Panc1 (cell line): Measurements from ENCODE around the gene PIWIL1. TPM values are rescaled to one million over a fixed set of nuclear protein-coding genes. Genes with fewer than 3 reads are reported as not detected.

Experiments
- total RNA-seq: library from RNA; stranded (reverse); gene quantifications from one replicate; pipeline ENCODE4 v1.2.1, GENCODE V29; 2021; ENCODE audit not compliant: unreplicated experiment

Gene PIWIL1
- total RNA-seq, 1 experiment from 2014 or later: not detected

Other genes starting within 250 kb of the PIWIL1 start
- gene FZD10, start 175.4 kb upstream of the PIWIL1 start, total RNA-seq: not detected